GM23338 (cell line): ENCODE data around the gene NSD2. TPM values are rescaled to one million over a fixed set of nuclear protein-coding genes. Genes with fewer than 3 reads are reported as not detected.

Experiments used
- ATAC-seq: fragments of 200-7000 bp; cut with Tn5 transposase; 3 replicates; pipeline ENCODE4 v1.9.1; 2020
- DNase-seq: peaks from one replicate; pipeline ENCODE4 v3.0.0-alpha.2; 2015; ENCODE audit warnings: low spot score
- H2AFZ ChIP-seq: fragments of 200-600 bp; sonication (generic); 2 replicates; pipeline ENCODE4 v1.8.0; 2016; ENCODE audit warnings: antibody characterized with exemption, mild to moderate bottlenecking, moderate library complexity
- H3F3A ChIP-seq: fragments of 200-600 bp; sonication (generic); replicated peaks from 2 replicates; pipeline ENCODE4 v1.8.0; 2017; ENCODE audit warnings: antibody characterized with exemption, mixed run types, low read depth
- H3K27ac ChIP-seq: fragments of 200-600 bp; sonication (generic); 2 replicates; pipeline ENCODE4 v1.6.1; 2016; ENCODE audit warnings: low read depth
- H3K27me3 ChIP-seq: fragments of 200-600 bp; sonication (generic); 2 replicates; pipeline ENCODE4 v1.8.0; 2016; ENCODE audit warnings: mild to moderate bottlenecking, mixed run types, moderate library complexity; ENCODE audit not compliant: insufficient read depth
- H3K36me3 ChIP-seq: fragments of 200-600 bp; sonication (generic); 2 replicates; pipeline ENCODE4 v1.8.0; 2016; ENCODE audit warnings: mild to moderate bottlenecking; ENCODE audit not compliant: insufficient read depth
- H3K4me1 ChIP-seq: fragments of 200-600 bp; sonication (generic); 2 replicates; pipeline ENCODE4 v1.8.0; 2016; ENCODE audit warnings: mild to moderate bottlenecking, moderate library complexity; ENCODE audit not compliant: insufficient read depth
- H3K4me2 ChIP-seq: fragments of 200-600 bp; sonication (generic); 2 replicates; pipeline ENCODE4 v1.7.1; 2017; ENCODE audit warnings: mixed run types
- H3K4me3 ChIP-seq: fragments of 200-600 bp; sonication (generic); 2 replicates; pipeline ENCODE4 v1.6.1; 2016; ENCODE audit warnings: mixed run types
- H3K79me2 ChIP-seq: fragments of 200-600 bp; sonication (generic); replicated peaks from 2 replicates; pipeline ENCODE4 v1.8.0; 2017; ENCODE audit warnings: mild to moderate bottlenecking; ENCODE audit not compliant: insufficient read depth
- H3K9me2 ChIP-seq: fragments of 200-600 bp; sonication (generic); 2 replicates; pipeline ENCODE4 v1.8.0; 2017; ENCODE audit not compliant: insufficient read depth
- H4K20me1 ChIP-seq: fragments of 200-600 bp; sonication (generic); replicated peaks from 2 replicates; pipeline ENCODE4 v1.8.0; 2017; ENCODE audit warnings: mild to moderate bottlenecking; ENCODE audit not compliant: insufficient read depth
- H3K27ac Mint-ChIP-seq: 2 replicates; pipeline ENCODE4 v1.8.0; 2020; ENCODE audit warnings: inconsistent platforms, mild to moderate bottlenecking, moderate library complexity, mixed read lengths
- H3K27me3 Mint-ChIP-seq: 3 replicates; pipeline ENCODE4 v1.8.0; 2022; ENCODE audit warnings: low read depth, mild to moderate bottlenecking, moderate library complexity, mixed read lengths, inconsistent platforms; ENCODE audit not compliant: insufficient read depth, poor library complexity
- H3K36me3 Mint-ChIP-seq: 3 replicates; pipeline ENCODE4 v1.8.0; 2021; ENCODE audit warnings: low read depth, mild to moderate bottlenecking, inconsistent platforms, moderate library complexity, mixed read lengths
- H3K4me1 Mint-ChIP-seq: 3 replicates; pipeline ENCODE4 v1.8.0; 2020; ENCODE audit warnings: mild to moderate bottlenecking, inconsistent platforms, mixed read lengths
- H3K4me3 Mint-ChIP-seq: 3 replicates; pipeline ENCODE4 v1.8.0; 2021; ENCODE audit warnings: moderate library complexity, mild to moderate bottlenecking, inconsistent platforms, mixed read lengths
- H3K9me3 Mint-ChIP-seq: 3 replicates; pipeline ENCODE4 v1.8.0; 2020; ENCODE audit warnings: moderate library complexity, mild to moderate bottlenecking, inconsistent platforms, mixed read lengths
- CREB1 ChIP-seq: fragments of 250-450 bp; sonication (Bioruptor Pico); IDR thresholded peaks from 2 replicates; pipeline ENCODE4 v1.5.0; 2020; ENCODE audit warnings: low read depth, mild to moderate bottlenecking, moderate library complexity
- CTCF ChIP-seq, 2 experiments: fragments of 200-600 bp in 1 of 2; sonication (generic) in 1 of 2; conservative IDR thresholded peaks; 2 replicates each; pipeline versions ENCODE4 v1.5.1 to v1.6.1; 2016 to 2017; ENCODE audit warnings: antibody characterized with exemption in 2 of 2, low read depth in 2 of 2, mild to moderate bottlenecking in 2 of 2, moderate library complexity in 1 of 2
- ETS1 ChIP-seq: IDR thresholded peaks from 2 replicates; pipeline ENCODE4 v1.6.1; 2016; ENCODE audit warnings: antibody characterized with exemption
- EZH2 ChIP-seq: fragments of 200-600 bp; sonication (generic); IDR thresholded peaks from one replicate; pipeline ENCODE4 v1.8.0; 2017; ENCODE audit warnings: antibody characterized with exemption, mild to moderate bottlenecking, low read depth; ENCODE audit not compliant: unreplicated experiment
- EZH2phosphoT487 ChIP-seq: fragments of 200-600 bp; sonication (generic); IDR thresholded peaks from one replicate; pipeline ENCODE4 v1.8.1; 2018; ENCODE audit warnings: antibody characterized with exemption; ENCODE audit not compliant: unreplicated experiment
- JUNB ChIP-seq: IDR thresholded peaks from one replicate; pipeline ENCODE4 v1.6.1; 2016; ENCODE audit warnings: antibody characterized with exemption; ENCODE audit not compliant: unreplicated experiment
- POLR2AphosphoS5 ChIP-seq: IDR thresholded peaks from 2 replicates; pipeline ENCODE4 v1.6.1; 2016; ENCODE audit warnings: antibody characterized with exemption, low read depth
- REST ChIP-seq: IDR thresholded peaks from one replicate; pipeline ENCODE4 v1.6.1; 2018; ENCODE audit warnings: antibody characterized with exemption; ENCODE audit not compliant: unreplicated experiment
- ZNF114 ChIP-seq: fragments of 250-450 bp; sonication (Bioruptor Pico); IDR thresholded peaks from 2 replicates; pipeline ENCODE4 v1.5.0; 2020; ENCODE audit warnings: mild to moderate bottlenecking, moderate library complexity
- ZNF462 ChIP-seq: fragments of 250-450 bp; sonication (Bioruptor Pico); IDR thresholded peaks from 2 replicates; pipeline ENCODE4 v1.5.0; 2020; ENCODE audit warnings: mild to moderate bottlenecking, moderate library complexity
- polyA plus RNA-seq: library from polyadenylated mRNA; unstranded; fragments of >200 nt; fragmentation: Nextera tagmentation; extraction: Ambion mirVana; gene quantifications from 2 replicates; pipeline ENCODE4 v1.2.1, GENCODE V29; 2016
- total RNA-seq: library from RNA; depleted of rRNA; stranded (reverse); fragments of >200 nt; shearing (Covaris generic); gene quantifications from 2 replicates; pipeline ENCODE4 v1.2.3, GENCODE V29; 2014

The NSD2 gene
- total and polyA plus RNA-seq, 2 experiments from 2014 or later = 33.5 to 84.4 TPM

DNA sequence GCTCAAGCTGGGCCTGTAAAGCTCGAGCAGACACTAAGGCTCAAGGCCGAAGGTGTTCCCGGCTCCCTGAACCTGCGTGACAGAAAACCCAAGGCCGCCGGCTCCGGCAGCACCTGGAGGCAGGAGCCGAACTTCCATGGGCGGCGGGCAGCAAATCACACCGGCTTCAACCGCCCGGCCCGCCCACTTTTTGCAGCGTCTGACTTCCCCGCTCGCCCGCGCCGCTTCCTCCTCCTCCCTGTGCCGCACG is 940 bp upstream of the NSD2 start (continued):
- TF ChIP-seq REST (no peak), POLR2AphosphoS5 (no peak), EZH2 (no peak), CTCF (conservative IDR thresholded peaks at IDR 0.05; ENCODE audit: low read depth in 2 of 2) (no peak), JUNB (no peak)

DNA sequence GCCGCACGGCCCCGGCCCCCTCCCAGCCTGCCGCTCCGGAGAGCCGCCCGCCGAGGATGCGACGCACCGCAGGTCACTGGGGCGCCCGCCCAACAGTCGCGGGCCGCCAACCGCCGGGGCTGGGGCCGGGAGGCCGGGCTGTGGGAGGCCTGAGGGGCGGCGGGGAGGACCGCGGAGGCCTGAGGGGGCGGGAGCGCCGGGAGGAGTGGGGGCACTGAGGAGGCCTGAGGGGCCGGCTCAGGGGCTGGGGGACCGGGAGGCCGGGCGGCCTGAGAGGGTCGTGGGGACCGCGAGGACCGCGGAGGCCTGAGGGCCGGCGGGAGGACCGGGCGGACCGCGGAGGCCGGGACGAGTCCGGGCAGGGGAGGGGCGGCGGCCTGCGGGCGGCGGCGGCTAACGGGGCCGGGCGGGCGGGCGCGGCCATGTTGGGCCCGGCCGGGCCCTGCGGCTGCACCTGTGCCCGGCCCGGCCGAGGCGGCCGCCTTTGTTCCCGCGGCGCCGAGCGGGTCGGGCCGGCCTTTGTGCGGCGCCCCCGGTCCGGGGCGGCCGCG is 353 bp downstream of the NSD2 start:
- H3K79me2 ChIP-seq = peaks cover 46% of the 10 kb centered on the region
- H3K36me3 ChIP-seq = no peaks in the 10 kb centered on the region
- H3K9me2 ChIP-seq = no peaks in the 10 kb centered on the region
- peaks cover 16% of the 10 kb centered on the region for H3F3A ChIP-seq
- H3K4me2 ChIP-seq = peak overlapping the region; percentile 93
- Mint-ChIP-seq H3K4me1 (peaks cover 24% of the 10 kb centered on the region), H3K27ac (no peak overlapping the region), H3K36me3 (peaks cover 2% of the 10 kb centered on the region; the same call in 1 of the 3 replicates), H3K27me3 (peaks cover 40% of the 10 kb centered on the region), H3K4me3 (no peak overlapping the region; the same call in 2 of the 3 replicates), H3K9me3 (no peaks in the 10 kb centered on the region)
- DNase-seq (peak; percentile 56), ATAC-seq (peak; percentile 9; the same call in 2 of the 3 replicates)
- H3K27me3 ChIP-seq = peaks cover 49% of the 10 kb centered on the region
- H3K4me3 ChIP-seq = peak overlapping the region; percentile 89
- H2AFZ ChIP-seq = no peak overlapping the region
- H3K27ac ChIP-seq = no peak overlapping the region
- peaks cover 27% of the 10 kb centered on the region for H3K4me1 ChIP-seq
- peaks cover 45% of the 10 kb centered on the region for H4K20me1 ChIP-seq
- no peak for TF ChIP-seq ZNF114 (CRISPR knock-in tag)
- no peak for TF ChIP-seq CREB1 (CRISPR knock-in tag)
- no peak for TF ChIP-seq EZH2phosphoT487
- TF ChIP-seq JUNB = no peak
- TF ChIP-seq ZNF462 = no peak
- no peak for TF ChIP-seq CTCF (conservative IDR thresholded peaks at IDR 0.05; ENCODE audit: low read depth in 2 of 2)
- TF ChIP-seq POLR2AphosphoS5 = no peak
- no peak for TF ChIP-seq ETS1
